Upper lobe of left lung (tissue), 4 donors: Measurements from ENCODE around the gene ANKMY1.

Experiments used
- CTCF ChIP-seq, 6 experiments: fragments of 450-650 bp in 4 of 6; fragments of 200-600 bp in 2 of 6; sonication (generic) in 2 of 6; IDR thresholded peaks; one replicate each; pipeline ENCODE4 v1.5.1; 2016 to 2019; ENCODE audit warnings: antibody characterized with exemption in 6 of 6
- EP300 ChIP-seq, 4 donors: sonication (generic); formaldehyde crosslinking; IDR thresholded peaks; one replicate each; pipeline ENCODE4 v1.5.1; 2017; ENCODE audit warnings: antibody characterized with exemption in 4 of 4, control low read depth in 2 of 4
- POLR2A ChIP-seq, 4 donors: fragments of 450-650 bp; IDR thresholded peaks; one replicate each; pipeline ENCODE4 v1.5.1; 2016 to 2017; ENCODE audit warnings: antibody characterized with exemption in 4 of 4, mild to moderate bottlenecking in 2 of 4
- POLR2AphosphoS5 ChIP-seq, 2 donors: sonication (generic); formaldehyde crosslinking; IDR thresholded peaks; one replicate each; pipeline ENCODE4 v1.5.1; 2017; ENCODE audit warnings: antibody characterized with exemption in 2 of 2

DNA sequence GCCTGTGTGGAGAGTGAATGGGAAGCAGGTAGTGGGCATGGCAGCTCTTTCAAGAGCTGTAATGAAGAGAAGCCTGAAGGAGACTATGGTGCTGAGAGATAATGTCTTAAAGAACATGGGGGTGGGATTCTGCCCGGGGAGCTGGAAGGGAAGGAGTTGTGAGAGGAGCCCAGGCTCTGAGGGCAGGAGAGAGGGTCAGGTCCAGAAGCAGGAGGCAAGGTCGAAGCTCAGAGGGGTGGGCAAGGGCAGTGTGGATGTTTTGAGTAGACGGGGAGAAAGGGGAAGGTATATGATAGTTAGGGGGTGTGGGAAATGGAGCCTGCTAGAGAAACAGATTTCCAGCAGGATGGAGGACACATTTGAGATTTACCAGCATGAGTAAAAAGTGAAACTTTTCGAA is 30.9 kb upstream of the ANKMY1 start:
- TF ChIP-seq CTCF (IDR thresholded peaks at IDR 0.05) (no peak), EP300 (IDR thresholded peaks at IDR 0.05) (no peak), POLR2AphosphoS5 (IDR thresholded peaks at IDR 0.05) (no peak), POLR2A (IDR thresholded peaks at IDR 0.05) (no peak)
